Left hindlimb (tissue), 1 donor: Measurements from ENCODE around the gene HCN4.
A peak's percentile ranks its signal among the peaks of the same experiment; 100 is the strongest.

Source experiments
- DNase-seq: peaks from one replicate; pipeline ENCODE4 v3.0.0-alpha.2; 2018

The HCN4 gene

GRCh38 chr15:73291441-73291840 is 77.3 kb downstream of the HCN4 start:
- DNase-seq = no peak

- no peak for DNase-seq
Observed at GRCh38 chr15:73287019-73287418, 81.7 kb downstream of the HCN4 start.

- no peak for DNase-seq
Observed at GRCh38 chr15:73286311-73286710, 82.4 kb downstream of the HCN4 start.

GRCh38 chr15:73284090-73284716 is 84.6 kb downstream of the HCN4 start:
- no peak for DNase-seq

- DNase-seq = no peak
Observed at GRCh38 chr15:73283366-73283962, 85.3 kb downstream of the HCN4 start.

GRCh38 chr15:73282567-73283365 is 86.0 kb downstream of the HCN4 start:
- DNase-seq = no peak

- DNase-seq = no peak
Observed at GRCh38 chr15:73275862-73276261, 92.9 kb downstream of the HCN4 start.

GRCh38 chr15:73273181-73274002 is 95.4 kb downstream of the HCN4 start:
- DNase-seq = peak; percentile 57

- no peak for DNase-seq
Observed at GRCh38 chr15:73270366-73271097, 98.2 kb downstream of the HCN4 start.
